Fibroblast of lung (primary cell): ENCODE results near the gene CPXM1. TPM values are rescaled to one million over a fixed set of nuclear protein-coding genes. Genes with fewer than 3 reads are reported as not detected.
A peak's percentile ranks its signal among the peaks of the same experiment; 100 is the strongest.

Source experiments
- DNase-seq, 2 donors: peaks; one replicate each; pipeline versions ENCODE4 v3.0.0 to v3.0.0-alpha.2; 2010; ENCODE audit warnings: low read depth in 2 of 2
- H2AFZ ChIP-seq: 2 replicates; pipeline ENCODE4 v1.5.1; 2012; ENCODE audit warnings: low read length, control low read depth, inconsistent platforms
- H3K27ac ChIP-seq: 2 replicates; pipeline ENCODE4 v1.5.1; 2011; ENCODE audit warnings: low read length, control low read depth; ENCODE audit not compliant: insufficient read depth
- H3K27me3 ChIP-seq: 2 replicates; pipeline ENCODE4 v1.5.1; 2011; ENCODE audit warnings: mild to moderate bottlenecking, low read length; ENCODE audit not compliant: control insufficient read depth, insufficient read depth
- H3K36me3 ChIP-seq: 2 replicates; pipeline ENCODE4 v1.5.1; 2011; ENCODE audit warnings: low read length; ENCODE audit not compliant: control insufficient read depth, insufficient read depth
- H3K4me1 ChIP-seq: 2 replicates; pipeline ENCODE4 v1.5.1; 2011; ENCODE audit warnings: low read length; ENCODE audit not compliant: control insufficient read depth, insufficient read depth; ENCODE audit errors: extremely low read depth
- H3K4me2 ChIP-seq: 2 replicates; pipeline ENCODE4 v1.5.1; 2011; ENCODE audit warnings: low read length, control low read depth; ENCODE audit not compliant: insufficient read depth; ENCODE audit errors: extremely low read depth
- H3K4me3 ChIP-seq, 4 experiments: fragments of 200-600 bp in 1 of 4; sonication (generic) in 1 of 4; replicated peaks in 1 of 4; 2 replicates each; pipeline ENCODE4 v1.5.1; 2011 to 2016; ENCODE audit warnings: low read length in 4 of 4, low read depth in 3 of 4, mild to moderate bottlenecking in 3 of 4, control low read depth in 2 of 4, inconsistent platforms in 1 of 4, mixed read lengths in 1 of 4; ENCODE audit not compliant: insufficient read depth in 1 of 4; ENCODE audit errors: control extremely low read depth in 1 of 4
- H3K79me2 ChIP-seq: 2 replicates; pipeline ENCODE4 v1.5.1; 2012; ENCODE audit warnings: mild to moderate bottlenecking, low read length, inconsistent platforms; ENCODE audit not compliant: control insufficient read depth, insufficient read depth
- H3K9ac ChIP-seq: 2 replicates; pipeline ENCODE4 v1.5.1; 2011; ENCODE audit warnings: mild to moderate bottlenecking, low read length, control low read depth; ENCODE audit not compliant: insufficient read depth
- H3K9me3 ChIP-seq: 2 replicates; pipeline ENCODE4 v1.5.1; 2012; ENCODE audit warnings: low read depth, low read length; ENCODE audit not compliant: control insufficient read depth, insufficient read depth
- H4K20me1 ChIP-seq: 2 replicates; pipeline ENCODE4 v1.5.1; 2011; ENCODE audit warnings: low read length; ENCODE audit not compliant: control insufficient read depth, insufficient read depth; ENCODE audit errors: extremely low read depth
- CTCF ChIP-seq, 2 donors: IDR thresholded peaks in 1 of 2; conservative IDR thresholded peaks in 1 of 2; 1 replicate in 1 of 2; 2 replicates in 1 of 2; pipeline ENCODE4 v1.5.1; 2011 to 2012; ENCODE audit warnings: low read length in 2 of 2, control low read depth in 1 of 2, inconsistent platforms in 1 of 2, low read depth in 1 of 2, mild to moderate bottlenecking in 1 of 2
- EZH2 ChIP-seq: IDR thresholded peaks from 2 replicates; pipeline ENCODE4 v1.5.1; 2012; ENCODE audit warnings: low read length, control low read depth, mild to moderate bottlenecking; ENCODE audit errors: missing control alignments
- polyA plus RNA-seq, 2 donors: library from polyadenylated mRNA; depleted of rRNA in 1 of 2; stranded (reverse) in 1 of 2; unstranded in 1 of 2; fragments of >200 nt; gene quantifications; 2 replicates each; pipeline ENCODE4 v1.2.1, GENCODE V29; 2011 to 2012; ENCODE audit warnings: missing spikeins in 1 of 2
- total RNA-seq: library from RNA; depleted of rRNA; stranded (reverse); fragments of >200 nt; gene quantifications from 2 replicates; pipeline ENCODE4 v1.2.1, GENCODE V29; 2014

CPXM1 gene
- total and polyA plus RNA-seq, 2 donors (not counting 1 experiment from before 2014, with no cell fraction given), result 0.50 to 0.92 TPM

DNA sequence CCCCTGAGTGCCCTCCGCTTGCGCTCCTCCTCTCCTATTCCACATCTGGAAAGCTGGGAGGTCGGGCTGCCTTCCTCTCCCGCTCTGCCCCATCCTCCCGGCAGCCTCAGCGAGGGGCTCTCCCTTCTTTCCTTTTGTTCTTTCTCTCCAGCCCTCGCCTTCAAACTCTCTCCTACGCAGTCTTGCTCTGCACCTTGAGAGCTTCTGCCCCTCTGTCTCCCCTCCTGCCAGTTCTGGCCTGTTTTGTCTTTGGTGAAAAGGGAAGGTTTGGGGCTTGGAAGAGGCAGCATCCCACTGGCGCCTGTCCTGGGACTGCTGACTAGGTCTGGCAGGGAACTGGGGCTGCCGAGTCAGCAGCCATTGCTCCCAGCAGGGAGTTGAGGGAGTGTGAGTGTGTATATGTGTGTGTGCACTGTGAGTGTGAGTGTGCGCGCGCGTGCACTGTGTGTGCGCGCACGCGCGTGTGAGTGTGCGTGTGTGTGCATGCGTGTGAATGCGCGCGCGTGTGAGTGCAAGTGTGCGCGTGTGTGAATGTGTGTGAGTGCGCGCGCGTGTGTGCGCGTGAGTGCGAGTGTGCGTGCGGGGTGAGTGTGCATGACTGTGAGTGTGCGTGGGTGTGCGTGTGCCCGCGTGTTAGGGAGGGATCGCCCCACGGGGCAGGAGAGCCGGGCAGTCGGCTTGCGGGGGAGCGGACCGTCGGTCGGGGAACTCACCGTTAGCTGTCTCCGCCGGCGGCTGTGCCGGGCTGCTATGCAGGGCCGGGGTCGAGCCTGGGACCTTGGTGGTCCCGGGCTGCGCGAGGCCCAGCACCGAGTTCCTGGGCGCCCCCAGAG is 523 bp downstream of the CPXM1 start:
- Histone ChIP-seq H3K9me3 (no peaks in the 10 kb centered on the region), H3K36me3 (no peaks in the 10 kb centered on the region), H2AFZ (peak overlapping the region; percentile 43), H3K4me2 (peak overlapping the region; percentile 48), H3K79me2 (no peaks in the 10 kb centered on the region), H3K4me1 (peaks cover 2% of the 10 kb centered on the region), H4K20me1 (no peaks in the 10 kb centered on the region), H3K27me3 (peaks cover 46% of the 10 kb centered on the region), H3K9ac (no peak overlapping the region), H3K4me3 (peak overlapping the region in 3 of 4 experiments; percentile 36 to 49 (median 49)), H3K27ac (no peak overlapping the region)
- TF ChIP-seq EZH2 (peak; percentile 99), CTCF (conservative IDR thresholded peaks at IDR 0.05 in 1 of 2, IDR thresholded peaks at IDR 0.05 in 1 of 2; ENCODE audit: low read depth in 1 of 2, low read length in 2 of 2) (no peak)
- peak; percentile 12 to 16 for DNase-seq

GRCh38 chr20:2799271-2799670 is 1.2 kb downstream of the CPXM1 start:
- Histone ChIP-seq H3K36me3 (no peaks in the 10 kb centered on the region), H4K20me1 (no peaks in the 10 kb centered on the region), H3K4me1 (peaks cover 2% of the 10 kb centered on the region), H2AFZ (no peak overlapping the region), H3K27me3 (peaks cover 44% of the 10 kb centered on the region), H3K9me3 (no peaks in the 10 kb centered on the region), H3K4me2 (no peak overlapping the region), H3K4me3 (peak overlapping the region in 2 of 4 experiments; percentile 49), H3K27ac (no peak overlapping the region), H3K9ac (no peak overlapping the region), H3K79me2 (no peaks in the 10 kb centered on the region)
- no peak for DNase-seq
- TF ChIP-seq EZH2 (no peak), CTCF (conservative IDR thresholded peaks at IDR 0.05 in 1 of 2, IDR thresholded peaks at IDR 0.05 in 1 of 2; ENCODE audit: low read depth in 1 of 2, low read length in 2 of 2) (no peak)

GRCh38 chr20:2798814-2799213 is 1.6 kb downstream of the CPXM1 start:
- Histone ChIP-seq H3K4me1 (peaks cover 2% of the 10 kb centered on the region), H3K9ac (no peak overlapping the region), H4K20me1 (no peaks in the 10 kb centered on the region), H3K36me3 (no peaks in the 10 kb centered on the region), H3K27me3 (peaks cover 43% of the 10 kb centered on the region), H3K4me2 (no peak overlapping the region), H2AFZ (no peak overlapping the region), H3K4me3 (no peak overlapping the region), H3K27ac (no peak overlapping the region), H3K9me3 (no peaks in the 10 kb centered on the region), H3K79me2 (no peaks in the 10 kb centered on the region)
- DNase-seq, result no peak
- TF ChIP-seq CTCF (conservative IDR thresholded peaks at IDR 0.05 in 1 of 2, IDR thresholded peaks at IDR 0.05 in 1 of 2; ENCODE audit: low read depth in 1 of 2, low read length in 2 of 2) (no peak), EZH2 (no peak)
